B cell (primary cell): Measurements from ENCODE around the gene LRRC8A. TPM values are rescaled to one million over a fixed set of nuclear protein-coding genes. Genes with fewer than 3 reads are reported as not detected.
A peak's percentile ranks its signal among the peaks of the same experiment; 100 is the strongest.

Experiments
- ATAC-seq: fragments of 200-7000 bp; cut with Tn5 transposase; one replicate; pipeline ENCODE4 v1.10.0; 2021; ENCODE audit warnings: low read depth, mild to moderate bottlenecking, moderate number of reproducible peaks, moderate library complexity
- CTCF ChIA-PET: fragments of 350-600 bp; sonication (Branson Sonifier 250); formaldehyde crosslinking; loops from one replicate; lab custom pipeline; 2021; ENCODE audit warnings: antibody characterized with exemption, inconsistent platforms; lab: Charles Lee
- POLR2A ChIA-PET: fragments of 350-600 bp; sonication (Branson Sonifier 250); formaldehyde crosslinking; loops from one replicate; lab custom pipeline; 2021; ENCODE audit warnings: antibody characterized with exemption; lab: Charles Lee
- DNase-seq: peaks from one replicate; pipeline ENCODE4 v3.0.0; 2013
- H2AFZ ChIP-seq: 2 replicates; pipeline ENCODE4 v1.6.1; 2012; ENCODE audit warnings: mild to moderate bottlenecking, low read depth, low read length; ENCODE audit not compliant: insufficient read depth, poor library complexity, severe bottlenecking
- H3K27ac ChIP-seq, 2 donors: 1 replicate in 1 of 2; 2 replicates in 1 of 2; pipeline ENCODE4 v1.5.1; 2012 to 2013; ENCODE audit warnings: low read length in 2 of 2, mild to moderate bottlenecking in 2 of 2, moderate library complexity in 1 of 2
- H3K27me3 ChIP-seq, 4 experiments: fragments of 200-600 bp in 1 of 4; sonication (generic) in 1 of 4; replicated peaks in 1 of 4; 1 replicate in 2 of 4; 2 replicates in 2 of 4; pipeline versions ENCODE4 v1.6.1 to v1.7.0; 2013 to 2016; ENCODE audit warnings: low read length in 3 of 4, mild to moderate bottlenecking in 2 of 4, mixed read lengths in 1 of 4, moderate library complexity in 1 of 4; ENCODE audit not compliant: insufficient read depth in 4 of 4, control insufficient read depth in 3 of 4; ENCODE audit errors: control extremely low read depth in 1 of 4
- H3K36me3 ChIP-seq, 2 experiments: replicated peaks in 1 of 2; 1 replicate in 1 of 2; 2 replicates in 1 of 2; pipeline versions ENCODE4 v1.6.1 to v1.7.1; 2013; ENCODE audit warnings: low read length in 1 of 2; ENCODE audit not compliant: insufficient read depth in 2 of 2, control insufficient read depth in 1 of 2; ENCODE audit errors: control extremely low read depth in 1 of 2, extremely low read depth in 1 of 2
- H3K4me1 ChIP-seq, 2 donors: fragments of 200-600 bp in 1 of 2; sonication (generic) in 1 of 2; 1 replicate in 1 of 2; 2 replicates in 1 of 2; pipeline versions ENCODE4 v1.5.1 to v1.6.1; 2013 to 2017; ENCODE audit warnings: low read length in 2 of 2; ENCODE audit not compliant: control insufficient read depth in 2 of 2, insufficient read depth in 2 of 2
- H3K4me2 ChIP-seq: replicated peaks from 2 replicates; pipeline ENCODE3; 2012; ENCODE audit warnings: mild to moderate bottlenecking, low read depth, low read length; ENCODE audit not compliant: poor library complexity, severe bottlenecking
- H3K4me3 ChIP-seq, 5 experiments: fragments of 200-600 bp in 1 of 5; sonication (generic) in 1 of 5; 1 replicate in 3 of 5; 2 replicates in 2 of 5; pipeline versions ENCODE4 v1.5.1 to v1.7.0; 2011 to 2016; ENCODE audit warnings: low read length in 4 of 5, mild to moderate bottlenecking in 4 of 5, low read depth in 2 of 5, control low read depth in 1 of 5, moderate library complexity in 1 of 5; ENCODE audit not compliant: insufficient read depth in 1 of 5; ENCODE audit errors: control extremely low read depth in 1 of 5, extremely low read depth in 1 of 5
- H3K79me2 ChIP-seq: fragments of 200-600 bp; sonication (generic); one replicate; pipeline ENCODE4 v1.6.0; 2016; ENCODE audit warnings: low read length; ENCODE audit not compliant: control insufficient read depth, insufficient read depth
- H3K9ac ChIP-seq: fragments of 200-600 bp; sonication (generic); 2 replicates; pipeline ENCODE4 v1.6.1; 2017; ENCODE audit warnings: mild to moderate bottlenecking, low read length, moderate library complexity
- H3K9me3 ChIP-seq, 3 donors: one replicate each; pipeline versions ENCODE4 v1.6.1 to v1.7.1; 2013; ENCODE audit warnings: low read length in 2 of 3; ENCODE audit not compliant: control insufficient read depth in 2 of 3, insufficient read depth in 1 of 3; ENCODE audit errors: control extremely low read depth in 1 of 3
- H4K20me1 ChIP-seq: 2 replicates; pipeline ENCODE4 v1.6.0; 2012; ENCODE audit warnings: mild to moderate bottlenecking, low read length; ENCODE audit not compliant: insufficient read depth, control insufficient read depth, poor library complexity, severe bottlenecking
- H3K27ac Mint-ChIP-seq: one replicate; pipeline ENCODE4 v1.8.0; 2021; ENCODE audit warnings: mixed read lengths
- H3K27me3 Mint-ChIP-seq: one replicate; pipeline ENCODE4 v1.8.0; 2021; ENCODE audit warnings: mixed read lengths
- H3K4me1 Mint-ChIP-seq: one replicate; pipeline ENCODE4 v1.8.0; 2021; ENCODE audit warnings: mixed read lengths
- H3K4me3 Mint-ChIP-seq: one replicate; pipeline ENCODE4 v1.8.0; 2021; ENCODE audit warnings: mixed read lengths
- H3K9me3 Mint-ChIP-seq: one replicate; pipeline ENCODE4 v1.8.0; 2022; ENCODE audit warnings: mixed read lengths; ENCODE audit not compliant: insufficient read depth
- EZH2 ChIP-seq: IDR thresholded peaks from 2 replicates; pipeline ENCODE4 v1.6.1; 2012; ENCODE audit warnings: borderline replicate concordance, low read depth, mild to moderate bottlenecking, moderate library complexity, low read length; ENCODE audit not compliant: insufficient read depth, poor library complexity, severe bottlenecking
- WGBS: methylation state at CpG from one replicate; pipeline ENCODE4 v1.1.5; 2013; ENCODE audit warnings: missing lambda C conversion rate; ENCODE audit not compliant: insufficient coverage; 5-methylcytosine and 5-hydroxymethylcytosine counted together
- intact Hi-C: fragments of 100-400 bp; cut with micrococcal nuclease; formaldehyde crosslinking; loops from one replicate; pipeline ENCODE4 v1.10.0; 2022
- polyA plus RNA-seq: library from polyadenylated mRNA; depleted of rRNA; stranded (reverse); fragments of >200 nt; gene quantifications from 2 replicates; pipeline ENCODE4 v1.2.3, GENCODE V29; 2012
- total RNA-seq, 2 donors: library from RNA; stranded (reverse); fragments of 120-200 nt in 1 of 2; gene quantifications; 1 replicate in 1 of 2; 2 replicates in 1 of 2; pipeline versions ENCODE4 v1.2.3 to v1.2.4, GENCODE V29; 2013 to 2022
- TF ChIP-seq, protein P1 (sequence below): fragments of 200-600 bp; IDR thresholded peaks from one replicate; pipeline ENCODE4 v1.8.0; 2022; ENCODE audit warnings: antibody characterized with exemption, mild to moderate bottlenecking

Gene LRRC8A
- total and polyA plus RNA-seq, 2 donors (not counting 1 experiment from before 2014, with no cell fraction given) = 13.1 to 14.5 TPM

DNA sequence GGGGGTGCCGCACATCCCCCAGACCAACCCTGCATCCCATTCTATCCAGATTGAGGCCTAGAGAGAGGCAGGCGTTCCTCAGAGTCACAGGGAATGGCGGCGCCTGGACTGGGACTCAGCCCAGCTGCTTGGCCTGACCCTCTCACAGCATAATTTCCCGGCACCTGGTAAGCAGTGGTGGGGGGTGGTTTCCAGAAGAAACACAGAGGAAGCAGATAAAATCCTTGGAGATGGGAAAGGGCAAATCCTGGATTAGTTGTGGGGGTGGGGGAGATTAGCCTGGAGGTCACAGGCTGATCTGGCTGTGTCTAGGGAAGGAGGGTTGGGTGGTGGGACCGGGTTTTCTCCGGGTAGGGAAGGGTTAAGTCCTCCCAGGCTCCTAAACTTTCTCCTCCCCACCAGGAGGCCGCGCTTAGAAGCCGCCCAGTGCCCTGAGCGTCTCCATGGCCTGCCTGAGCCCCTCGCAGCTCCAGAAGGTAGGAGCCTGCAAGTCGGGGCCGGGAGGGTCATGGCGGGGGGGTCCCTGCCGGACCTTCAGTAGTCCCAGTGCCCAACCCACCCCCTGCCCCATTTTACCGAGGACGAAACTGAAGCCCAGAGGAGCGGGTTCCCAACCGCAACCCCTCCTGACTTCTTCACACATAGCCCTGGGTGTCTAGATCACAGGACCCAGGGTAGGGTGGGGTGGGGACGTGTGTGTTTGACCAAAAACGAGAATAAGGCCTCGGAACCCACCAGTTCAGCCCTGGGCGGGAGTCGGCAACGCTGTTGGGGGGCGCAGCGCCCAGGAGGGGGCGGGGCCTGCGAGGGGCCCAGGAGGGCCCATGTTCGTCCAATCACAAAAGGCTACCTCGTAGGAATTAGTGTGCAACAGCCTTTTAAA, 40.2 kb downstream of the LRRC8A start:
- Mint-ChIP-seq H3K4me3 (no peak overlapping the region), H3K27ac (no peak overlapping the region), H3K9me3 (no peaks in the 10 kb centered on the region), H3K4me1 (peaks cover 6% of the 10 kb centered on the region), H3K27me3 (peaks cover 2% of the 10 kb centered on the region)
- peak overlapping the region; percentile 60 for H3K4me2 ChIP-seq
- peaks cover 13% of the 10 kb centered on the region in 2 donors for H3K4me1 ChIP-seq
- ATAC-seq = peak; percentile 39
- no peaks in the 10 kb centered on the region for H4K20me1 ChIP-seq
- TF ChIP-seq, protein P1, sequence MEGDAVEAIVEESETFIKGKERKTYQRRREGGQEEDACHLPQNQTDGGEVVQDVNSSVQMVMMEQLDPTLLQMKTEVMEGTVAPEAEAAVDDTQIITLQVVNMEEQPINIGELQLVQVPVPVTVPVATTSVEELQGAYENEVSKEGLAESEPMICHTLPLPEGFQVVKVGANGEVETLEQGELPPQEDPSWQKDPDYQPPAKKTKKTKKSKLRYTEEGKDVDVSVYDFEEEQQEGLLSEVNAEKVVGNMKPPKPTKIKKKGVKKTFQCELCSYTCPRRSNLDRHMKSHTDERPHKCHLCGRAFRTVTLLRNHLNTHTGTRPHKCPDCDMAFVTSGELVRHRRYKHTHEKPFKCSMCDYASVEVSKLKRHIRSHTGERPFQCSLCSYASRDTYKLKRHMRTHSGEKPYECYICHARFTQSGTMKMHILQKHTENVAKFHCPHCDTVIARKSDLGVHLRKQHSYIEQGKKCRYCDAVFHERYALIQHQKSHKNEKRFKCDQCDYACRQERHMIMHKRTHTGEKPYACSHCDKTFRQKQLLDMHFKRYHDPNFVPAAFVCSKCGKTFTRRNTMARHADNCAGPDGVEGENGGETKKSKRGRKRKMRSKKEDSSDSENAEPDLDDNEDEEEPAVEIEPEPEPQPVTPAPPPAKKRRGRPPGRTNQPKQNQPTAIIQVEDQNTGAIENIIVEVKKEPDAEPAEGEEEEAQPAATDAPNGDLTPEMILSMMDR = no peak
- TF ChIP-seq EZH2 = no peak
- H3K27ac ChIP-seq = peak overlapping the region in 1 of 2 donors; percentile 64
- H3K27me3 ChIP-seq = peaks cover 0 to 5% (median 0%) of the 10 kb centered on the region in 4 experiments
- no peaks in the 10 kb centered on the region for H3K79me2 ChIP-seq
- H3K9me3 ChIP-seq = no peaks in the 10 kb centered on the region
- H3K4me3 ChIP-seq = peak overlapping the region in 4 of 5 experiments; percentile 12 to 44 (median 32)
- 16% methylated on average over 21 of the region's 32 CpGs for WGBS
- peak; percentile 32 for DNase-seq
- ChIA-PET POLR2A (no interaction called here), CTCF (interaction anchor here (10.7 kb wide), 1 partner anchor 59 kb away, joined by 203 read pairs; no protein-coding TSS in a partner anchor)
- peak overlapping the region; percentile 45 for H3K9ac ChIP-seq
- H2AFZ ChIP-seq = peak overlapping the region; percentile 71
- intact Hi-C loops = no loop called here
- H3K36me3 ChIP-seq = peaks cover 0 to 7% of the 10 kb centered on the region in 2 experiments

DNA sequence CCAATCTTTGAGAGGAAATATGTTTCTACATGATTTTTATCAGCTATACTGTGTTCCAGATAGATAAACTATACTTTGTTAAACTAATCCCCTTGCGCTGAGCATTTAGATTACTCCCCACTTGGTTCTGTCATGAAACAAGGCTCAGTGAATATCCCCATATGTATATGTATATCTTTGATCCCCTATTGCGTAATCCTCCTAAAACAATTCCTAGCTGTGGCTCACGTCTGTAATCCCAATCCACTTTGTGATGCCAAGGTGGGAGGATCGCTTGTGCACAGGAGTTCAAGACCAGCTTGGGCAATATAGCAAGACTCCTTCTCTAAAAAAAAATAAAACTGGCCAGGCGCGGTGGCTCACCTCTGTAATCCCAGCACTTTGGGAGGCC, 41.6 kb downstream of the LRRC8A start:
- no peak for TF ChIP-seq EZH2
- TF ChIP-seq, protein P1 = no peak
- Histone ChIP-seq H3K79me2 (no peaks in the 10 kb centered on the region), H3K27ac (no peak overlapping the region), H3K4me3 (no peak overlapping the region), H3K27me3 (peaks cover 0 to 5% (median 0%) of the 10 kb centered on the region in 4 experiments), H4K20me1 (no peaks in the 10 kb centered on the region), H3K4me1 (peaks cover 13 to 17% of the 10 kb centered on the region in 2 donors), H2AFZ (no peak overlapping the region), H3K9me3 (no peaks in the 10 kb centered on the region), H3K36me3 (no peaks in the 10 kb centered on the region), H3K4me2 (no peak overlapping the region), H3K9ac (no peak overlapping the region)
- peaks cover 2% of the 10 kb centered on the region for H3K27me3 Mint-ChIP-seq
- DNase-seq = no peak
- 100% methylated on average over 3 of the region's 6 CpGs for WGBS
- no peak for ATAC-seq
- intact Hi-C loops = no loop called here
- H3K4me3 Mint-ChIP-seq = no peak overlapping the region
- CTCF ChIA-PET = interaction anchor here (0.6 to 10.7 kb wide), 3 partner anchors 20 to 190 kb away, joined by 3 to 203 read pairs (median 3); no protein-coding TSS in a partner anchor
- H3K9me3 Mint-ChIP-seq = no peaks in the 10 kb centered on the region
- no peak overlapping the region for H3K27ac Mint-ChIP-seq
- H3K4me1 Mint-ChIP-seq = peaks cover 9% of the 10 kb centered on the region
- POLR2A ChIA-PET = no interaction called here
